Neural progenitor cell (in vitro differentiated cells): ENCODE data around the gene SERP2. TPM values are rescaled to one million over a fixed set of nuclear protein-coding genes. Genes with fewer than 3 reads are reported as not detected.
A peak's percentile ranks its signal among the peaks of the same experiment; 100 is the strongest.

Source experiments
- DNase-seq: peaks from one replicate; pipeline ENCODE4 v3.0.0-alpha.2; 2016; ENCODE audit warnings: low spot score
- H2AFZ ChIP-seq: fragments of 200-600 bp; sonication (generic); replicated peaks from 2 replicates; pipeline ENCODE4 v1.6.1; 2016; ENCODE audit warnings: antibody characterized with exemption
- H3F3A ChIP-seq: fragments of 200-600 bp; sonication (generic); 2 replicates; pipeline ENCODE4 v1.6.1; 2016; ENCODE audit warnings: antibody characterized with exemption, low read depth
- H3K27ac ChIP-seq: fragments of 200-600 bp; sonication (generic); 2 replicates; pipeline ENCODE4 v1.5.1; 2016; ENCODE audit warnings: mild to moderate bottlenecking
- H3K27me3 ChIP-seq: fragments of 200-600 bp; sonication (generic); 2 replicates; pipeline ENCODE4 v1.6.1; 2016; ENCODE audit warnings: mild to moderate bottlenecking, moderate library complexity
- H3K36me3 ChIP-seq: fragments of 200-600 bp; sonication (generic); 2 replicates; pipeline ENCODE4 v1.5.1; 2016
- H3K4me1 ChIP-seq: fragments of 200-600 bp; sonication (generic); 2 replicates; pipeline ENCODE4 v1.6.1; 2016; ENCODE audit warnings: mixed run types
- H3K4me2 ChIP-seq: fragments of 200-600 bp; sonication (generic); 2 replicates; pipeline ENCODE4 v1.6.1; 2016
- H3K4me3 ChIP-seq: fragments of 200-600 bp; sonication (generic); 2 replicates; pipeline ENCODE4 v1.5.1; 2016
- H3K79me2 ChIP-seq: fragments of 200-600 bp; sonication (generic); 2 replicates; pipeline ENCODE4 v1.6.1; 2016; ENCODE audit warnings: low read depth
- H3K9ac ChIP-seq: fragments of 200-600 bp; sonication (generic); 2 replicates; pipeline ENCODE4 v1.6.1; 2016
- H3K9me3 ChIP-seq: fragments of 200-600 bp; sonication (generic); 2 replicates; pipeline ENCODE4 v1.5.1; 2016; ENCODE audit warnings: low read depth
- H4K20me1 ChIP-seq: fragments of 200-600 bp; sonication (generic); 2 replicates; pipeline ENCODE4 v1.6.1; 2016; ENCODE audit warnings: low read depth
- H3K27ac Mint-ChIP-seq: 3 replicates; pipeline ENCODE4 v1.8.0; 2021; ENCODE audit warnings: mixed read lengths
- H3K27me3 Mint-ChIP-seq: 2 replicates; pipeline ENCODE4 v1.8.0; 2022; ENCODE audit warnings: low read depth, mild to moderate bottlenecking, inconsistent platforms, moderate library complexity, mixed read lengths; ENCODE audit not compliant: insufficient read depth
- H3K36me3 Mint-ChIP-seq: 3 replicates; pipeline ENCODE4 v1.8.0; 2021; ENCODE audit warnings: mixed read lengths
- H3K4me1 Mint-ChIP-seq: 3 replicates; pipeline ENCODE4 v1.8.0; 2021; ENCODE audit warnings: mixed read lengths
- H3K4me3 Mint-ChIP-seq: 3 replicates; pipeline ENCODE4 v1.8.0; 2021; ENCODE audit warnings: mild to moderate bottlenecking, moderate library complexity, mixed read lengths
- H3K9me3 Mint-ChIP-seq: 3 replicates; pipeline ENCODE4 v1.8.0; 2020; ENCODE audit warnings: mixed read lengths
- EZH2 ChIP-seq: fragments of 200-600 bp; sonication (generic); IDR thresholded peaks from 2 replicates; pipeline ENCODE4 v1.6.1; 2017; ENCODE audit warnings: antibody characterized with exemption, mild to moderate bottlenecking, moderate library complexity
- EZH2phosphoT487 ChIP-seq: fragments of 200-600 bp; sonication (generic); IDR thresholded peaks from 2 replicates; pipeline ENCODE4 v1.6.1; 2017; ENCODE audit warnings: antibody characterized with exemption
- total RNA-seq: library from RNA; depleted of rRNA; stranded (reverse); fragments of >200 nt; gene quantifications from 2 replicates; pipeline ENCODE4 v1.2.3, GENCODE V29; 2015; ENCODE audit warnings: low replicate concordance
- TF ChIP-seq, protein P1 (sequence below): fragments of 200-600 bp; sonication (generic); IDR thresholded peaks from 2 replicates; pipeline ENCODE4 v1.5.1; 2017; ENCODE audit warnings: antibody characterized with exemption, mild to moderate bottlenecking

Gene SERP2
- total RNA-seq, 1 donor from 2014 or later, result 8.1 TPM

DNA sequence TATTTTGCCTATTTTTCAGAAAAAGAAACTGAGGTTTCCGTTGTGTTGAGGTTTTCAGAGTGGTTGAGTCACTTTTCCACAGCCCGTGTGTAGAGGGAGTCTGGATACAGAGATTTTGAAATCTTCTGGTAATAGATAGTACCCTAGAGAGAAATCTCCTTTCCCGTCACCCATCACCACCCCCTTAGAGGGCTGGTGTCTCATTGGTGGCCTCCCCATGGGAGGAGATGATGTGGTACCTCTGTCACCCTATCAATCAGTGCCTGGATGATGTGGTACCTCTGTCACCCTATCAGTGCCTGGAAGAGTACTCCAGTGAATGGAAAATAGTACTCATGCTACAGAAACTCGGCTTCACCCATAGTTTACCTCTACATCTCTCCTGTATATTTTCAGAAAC lies 42.2 kb upstream of the SERP2 start:
- Histone ChIP-seq H3K27me3 (no peaks in the 10 kb centered on the region), H3F3A (no peaks in the 10 kb centered on the region), H3K4me3 (no peak overlapping the region), H3K9me3 (no peaks in the 10 kb centered on the region), H3K9ac (no peak overlapping the region), H3K27ac (no peak overlapping the region), H3K79me2 (no peaks in the 10 kb centered on the region), H2AFZ (no peak overlapping the region), H3K4me1 (peaks cover 14% of the 10 kb centered on the region), H4K20me1 (no peaks in the 10 kb centered on the region), H3K36me3 (no peaks in the 10 kb centered on the region), H3K4me2 (no peak overlapping the region)
- peaks cover 20% of the 10 kb centered on the region for H3K27me3 Mint-ChIP-seq
- H3K9me3 Mint-ChIP-seq, result peaks cover 28% of the 10 kb centered on the region
- TF ChIP-seq, protein P1, sequence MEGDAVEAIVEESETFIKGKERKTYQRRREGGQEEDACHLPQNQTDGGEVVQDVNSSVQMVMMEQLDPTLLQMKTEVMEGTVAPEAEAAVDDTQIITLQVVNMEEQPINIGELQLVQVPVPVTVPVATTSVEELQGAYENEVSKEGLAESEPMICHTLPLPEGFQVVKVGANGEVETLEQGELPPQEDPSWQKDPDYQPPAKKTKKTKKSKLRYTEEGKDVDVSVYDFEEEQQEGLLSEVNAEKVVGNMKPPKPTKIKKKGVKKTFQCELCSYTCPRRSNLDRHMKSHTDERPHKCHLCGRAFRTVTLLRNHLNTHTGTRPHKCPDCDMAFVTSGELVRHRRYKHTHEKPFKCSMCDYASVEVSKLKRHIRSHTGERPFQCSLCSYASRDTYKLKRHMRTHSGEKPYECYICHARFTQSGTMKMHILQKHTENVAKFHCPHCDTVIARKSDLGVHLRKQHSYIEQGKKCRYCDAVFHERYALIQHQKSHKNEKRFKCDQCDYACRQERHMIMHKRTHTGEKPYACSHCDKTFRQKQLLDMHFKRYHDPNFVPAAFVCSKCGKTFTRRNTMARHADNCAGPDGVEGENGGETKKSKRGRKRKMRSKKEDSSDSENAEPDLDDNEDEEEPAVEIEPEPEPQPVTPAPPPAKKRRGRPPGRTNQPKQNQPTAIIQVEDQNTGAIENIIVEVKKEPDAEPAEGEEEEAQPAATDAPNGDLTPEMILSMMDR, result no peak
- TF ChIP-seq EZH2, result no peak
- no peak for TF ChIP-seq EZH2phosphoT487
- peaks cover 39% of the 10 kb centered on the region for H3K4me1 Mint-ChIP-seq
- DNase-seq, result no peak
- no peaks in the 10 kb centered on the region for H3K36me3 Mint-ChIP-seq
- H3K4me3 Mint-ChIP-seq, result no peak overlapping the region
- peak overlapping the region; percentile 33 for H3K27ac Mint-ChIP-seq

DNA sequence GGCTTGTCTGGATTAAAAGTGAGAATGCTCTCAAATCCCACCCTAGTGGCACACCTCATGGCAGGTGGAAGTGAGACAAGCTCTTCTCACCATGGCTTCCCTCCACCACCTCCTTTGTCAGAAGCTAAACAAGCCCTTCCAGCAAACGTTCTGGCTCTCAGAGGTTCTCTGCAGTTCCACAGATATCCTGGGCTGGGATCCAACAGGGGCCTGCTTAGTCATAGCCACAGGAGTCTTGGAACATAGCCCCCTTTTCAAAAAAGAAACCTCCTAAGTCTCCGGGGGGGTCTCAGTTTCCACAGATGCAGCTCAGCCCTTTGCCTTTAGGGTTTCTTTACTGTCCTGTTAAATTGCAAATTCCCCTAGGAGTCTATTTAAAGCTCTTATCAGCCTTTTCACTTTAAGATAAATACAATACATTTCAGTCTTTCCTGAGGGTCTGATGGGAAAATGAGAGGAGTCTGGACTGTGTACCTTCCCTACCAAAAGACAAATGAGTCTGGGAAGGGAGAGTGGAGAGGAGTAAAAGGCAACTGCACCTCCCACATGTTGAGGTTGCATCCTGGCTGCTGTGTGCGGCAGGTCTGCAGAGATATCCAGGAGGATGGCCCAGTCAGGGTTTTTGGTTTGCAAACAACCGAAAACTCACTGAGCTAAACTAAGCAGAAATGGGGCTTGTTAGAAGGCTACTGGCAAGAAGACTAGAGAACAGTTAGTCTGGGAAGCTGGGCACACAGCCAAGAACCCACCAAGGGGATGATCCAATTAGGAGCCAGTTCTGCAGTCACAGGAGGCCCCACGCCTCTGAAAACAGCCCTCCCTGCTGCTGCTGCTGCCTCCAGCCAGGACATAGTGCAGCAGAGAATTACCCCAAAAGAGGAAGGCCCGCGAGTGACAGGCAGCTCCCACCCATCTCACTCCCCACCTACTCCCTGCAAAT lies 41.4 kb upstream of the SERP2 start:
- peak overlapping the region; percentile 30 for H3K4me2 ChIP-seq
- no peaks in the 10 kb centered on the region for H3K36me3 ChIP-seq
- H3F3A ChIP-seq, result no peaks in the 10 kb centered on the region
- H3K27ac ChIP-seq, result no peak overlapping the region
- Mint-ChIP-seq H3K27me3 (peaks cover 15% of the 10 kb centered on the region), H3K27ac (peak overlapping the region; percentile 95), H3K9me3 (peaks cover 25% of the 10 kb centered on the region), H3K4me1 (peaks cover 39% of the 10 kb centered on the region), H3K36me3 (no peaks in the 10 kb centered on the region), H3K4me3 (no peak overlapping the region)
- DNase-seq, result peak; percentile 31
- peak overlapping the region; percentile 69 for H2AFZ ChIP-seq
- no peak overlapping the region for H3K4me3 ChIP-seq
- no peaks in the 10 kb centered on the region for H3K9me3 ChIP-seq
- no peaks in the 10 kb centered on the region for H3K79me2 ChIP-seq
- no peaks in the 10 kb centered on the region for H4K20me1 ChIP-seq
- H3K27me3 ChIP-seq, result no peaks in the 10 kb centered on the region
- no peak for TF ChIP-seq EZH2phosphoT487
- TF ChIP-seq, protein P1, result no peak
- no peak for TF ChIP-seq EZH2
- H3K4me1 ChIP-seq, result peaks cover 14% of the 10 kb centered on the region
- H3K9ac ChIP-seq, result no peak overlapping the region

DNA sequence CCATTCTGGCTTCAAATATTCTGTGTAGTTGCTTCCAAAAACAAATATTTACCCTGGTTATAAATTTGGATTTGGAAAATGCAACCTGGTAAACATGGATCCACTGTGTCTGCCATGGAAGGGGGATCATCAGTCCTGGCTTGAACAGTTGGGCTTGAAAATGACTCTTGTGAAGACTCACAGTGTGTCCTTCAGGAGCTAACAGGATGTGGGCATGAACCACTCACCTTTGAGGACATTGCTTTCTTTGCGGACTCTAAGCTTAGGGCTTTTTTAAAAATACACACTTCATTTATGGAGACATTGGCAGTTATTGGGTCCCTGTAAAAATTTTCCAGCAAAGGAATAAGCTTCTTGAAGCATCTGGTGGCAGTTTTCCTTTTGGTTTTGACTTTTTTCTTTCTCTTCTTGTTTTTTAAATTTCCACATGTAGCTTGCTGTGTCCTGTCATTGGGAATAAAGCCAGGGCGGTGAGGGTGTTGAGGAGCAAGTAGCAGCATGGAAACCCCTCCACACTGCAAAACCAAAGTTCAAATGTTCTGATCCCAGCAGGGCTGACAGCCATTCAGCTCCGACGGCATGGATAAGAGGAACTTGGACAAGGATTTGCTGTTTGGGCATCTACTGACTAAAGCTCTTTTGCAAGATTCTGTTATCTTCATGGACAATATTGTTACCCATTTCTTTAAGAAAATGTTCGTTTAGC lies 39.5 kb upstream of the SERP2 start:
- H3K36me3 Mint-ChIP-seq, result no peaks in the 10 kb centered on the region
- no peak overlapping the region for H3K4me2 ChIP-seq
- no peak overlapping the region for H2AFZ ChIP-seq
- DNase-seq, result no peak
- H3K4me3 Mint-ChIP-seq, result no peak overlapping the region
- H3K4me3 ChIP-seq, result no peak overlapping the region
- peaks cover 14% of the 10 kb centered on the region for H3K4me1 ChIP-seq
- H3K79me2 ChIP-seq, result no peaks in the 10 kb centered on the region
- H3K4me1 Mint-ChIP-seq, result peaks cover 39% of the 10 kb centered on the region
- TF ChIP-seq EZH2 (no peak), EZH2phosphoT487 (no peak)
- TF ChIP-seq, protein P1, result no peak
- H3K9ac ChIP-seq, result no peak overlapping the region
- H3F3A ChIP-seq, result no peaks in the 10 kb centered on the region
- no peaks in the 10 kb centered on the region for H3K9me3 ChIP-seq
- no peak overlapping the region for H3K27ac ChIP-seq
- H3K9me3 Mint-ChIP-seq, result peaks cover 8% of the 10 kb centered on the region
- H3K27me3 ChIP-seq, result no peaks in the 10 kb centered on the region
- peaks cover 3% of the 10 kb centered on the region for H3K27me3 Mint-ChIP-seq
- H3K36me3 ChIP-seq, result no peaks in the 10 kb centered on the region
- H3K27ac Mint-ChIP-seq, result no peak overlapping the region
- no peaks in the 10 kb centered on the region for H4K20me1 ChIP-seq
